KG1 (cell line): ENCODE data around the gene SVOPL.
A peak's percentile ranks its signal among the peaks of the same experiment; 100 is the strongest.

Experiments used
- DNase-seq: peaks from one replicate; lab custom pipeline; 2025; lab: John Stamatoyannopoulos, UW

Gene SVOPL

GRCh38 chr7:138661069-138661635, 40.0 kb downstream of the SVOPL start:
- DNase-seq: no peak

DNA sequence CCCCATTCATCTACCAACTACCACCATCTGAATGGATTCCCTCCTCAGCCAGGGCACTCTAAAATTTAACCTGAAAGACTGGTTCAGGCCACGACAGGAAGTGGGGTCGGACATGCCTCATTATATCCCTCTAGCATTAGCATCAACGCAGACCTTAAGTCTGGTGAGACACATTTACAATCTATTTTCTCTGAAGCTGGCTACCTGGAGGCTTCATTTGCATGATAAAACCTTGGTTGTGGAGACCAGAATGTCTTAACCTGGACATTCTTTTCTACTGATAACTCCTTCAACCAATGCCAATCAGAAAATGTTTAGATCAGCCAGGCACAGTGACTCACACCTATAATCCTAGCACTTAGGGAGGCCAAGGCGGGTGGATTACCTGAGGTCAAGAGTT, 42.3 kb downstream of the SVOPL start:
- no peak for DNase-seq

GRCh38 chr7:138657854-138658386, 43.2 kb downstream of the SVOPL start:
- DNase-seq: no peak

GRCh38 chr7:138656952-138657351, 44.2 kb downstream of the SVOPL start:
- no peak for DNase-seq

GRCh38 chr7:138654616-138655015, 46.5 kb downstream of the SVOPL start:
- DNase-seq: no peak

DNA sequence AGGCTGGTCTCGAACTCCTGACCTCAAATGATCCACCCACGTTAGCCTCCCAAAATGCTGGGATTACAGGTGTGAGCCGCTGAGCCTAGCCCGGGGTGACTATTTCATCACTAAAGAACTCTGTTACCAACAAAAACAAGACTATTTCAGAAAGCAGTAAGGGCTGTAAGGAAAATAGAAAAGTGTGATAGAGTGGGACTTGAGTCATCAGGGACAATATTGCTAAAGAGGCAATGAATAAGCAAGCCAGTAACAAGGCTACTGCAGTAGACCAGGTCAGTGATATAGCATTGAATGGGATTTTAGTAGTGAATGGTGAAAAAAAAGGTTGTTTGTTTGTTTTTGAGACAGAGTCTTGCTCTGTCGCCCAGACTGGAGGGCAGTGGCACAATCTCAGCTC, 51.7 kb downstream of the SVOPL start:
- DNase-seq: no peak

DNA sequence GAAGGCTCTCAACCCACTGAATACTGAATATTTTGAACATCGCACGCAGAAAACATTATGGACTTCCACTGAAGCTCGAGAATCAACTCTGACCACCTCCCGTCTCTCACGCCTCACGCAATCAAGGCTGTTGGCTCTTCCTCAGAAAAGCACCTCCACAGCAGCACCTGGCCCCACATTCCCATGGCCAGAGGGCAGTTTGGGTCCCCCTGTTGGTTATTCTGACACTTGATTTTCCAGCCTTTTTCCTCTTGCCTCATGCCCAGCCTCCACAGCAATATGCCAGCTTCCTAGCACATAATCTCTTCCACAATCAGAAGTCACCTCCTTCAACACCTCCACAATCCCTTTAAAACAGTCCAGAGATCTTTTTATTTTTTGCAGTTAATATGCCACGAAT, 55.9 kb downstream of the SVOPL start:
- DNase-seq: no peak

DNA sequence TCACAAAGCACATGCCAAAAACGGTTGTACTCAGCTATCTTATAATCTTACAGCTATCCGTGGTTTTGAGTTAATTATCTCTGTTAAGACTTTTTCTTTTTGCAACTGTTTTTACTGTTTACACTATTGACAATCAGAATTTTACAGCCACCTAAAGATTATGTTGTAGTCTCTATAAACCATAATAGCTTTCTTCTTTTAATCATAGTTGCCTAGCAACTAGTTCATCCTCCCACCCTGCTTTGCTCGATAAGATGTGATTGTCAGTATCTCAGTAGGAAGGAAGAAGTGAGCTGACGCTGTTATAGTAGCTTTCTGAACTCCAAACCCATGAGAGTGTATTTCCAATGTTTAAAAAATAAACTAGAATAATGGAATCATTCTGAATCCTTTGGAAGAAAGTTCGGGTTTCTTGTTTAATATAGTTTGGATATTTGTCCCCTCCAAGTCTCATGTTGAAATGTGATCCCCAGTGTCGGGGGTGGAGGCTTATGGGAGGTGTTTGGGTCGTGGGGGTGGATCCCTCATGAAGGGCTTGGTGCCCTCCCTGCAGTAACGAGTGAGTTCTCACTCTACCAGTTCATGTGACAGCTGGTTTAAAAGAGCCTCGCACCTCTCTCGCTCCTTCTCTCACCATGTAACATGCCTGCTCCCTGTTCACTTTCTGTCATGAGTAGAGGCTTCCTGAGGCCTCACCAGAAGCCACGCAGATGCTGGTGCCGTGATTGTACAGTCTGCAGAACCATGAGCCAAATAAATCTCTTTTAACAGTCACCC, 68.1 kb downstream of the SVOPL start:
- no peak for DNase-seq

DNA sequence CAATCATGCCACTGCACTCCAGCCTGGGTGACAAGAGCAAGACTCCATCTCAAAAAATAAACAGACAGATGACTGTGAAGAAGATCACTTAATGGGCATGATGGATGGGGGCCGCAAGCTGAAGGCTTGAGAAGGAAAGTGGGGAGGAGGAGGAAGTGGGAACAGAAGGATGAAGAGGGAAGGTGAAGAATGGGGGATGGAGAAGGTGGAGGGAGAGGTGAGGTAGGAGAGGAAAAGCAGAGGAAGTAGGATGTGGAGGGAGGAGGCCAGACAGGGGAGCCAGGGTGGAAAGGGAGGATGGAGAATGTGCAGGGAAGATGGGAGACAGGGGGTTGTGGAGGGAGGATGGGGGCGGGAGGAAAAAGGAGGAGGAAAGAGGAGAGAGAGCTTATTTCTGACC, 68.8 kb downstream of the SVOPL start:
- DNase-seq: no peak

GRCh38 chr7:138630059-138630610, 71.0 kb downstream of the SVOPL start:
- DNase-seq: no peak

DNA sequence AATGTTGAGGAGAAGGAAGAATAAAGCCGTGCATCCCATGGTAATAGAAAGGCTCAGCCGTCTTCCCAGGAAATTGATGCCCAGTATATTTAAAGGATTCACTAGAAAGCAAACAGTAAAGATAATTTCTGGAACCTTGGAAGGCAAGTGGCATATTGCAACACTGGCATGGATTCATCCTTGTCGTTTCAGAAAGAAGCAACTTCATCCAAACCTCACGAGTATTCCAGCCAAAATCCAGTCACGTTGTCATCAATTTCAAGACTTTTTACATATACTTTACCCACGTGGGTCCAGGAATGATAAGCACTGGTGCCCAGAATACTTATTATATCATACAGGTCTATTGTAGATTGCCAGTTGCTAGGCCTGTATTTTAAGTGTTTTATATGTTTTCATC, 73.8 kb downstream of the SVOPL start:
- no peak for DNase-seq

GRCh38 chr7:138626846-138627245, 74.3 kb downstream of the SVOPL start:
- no peak for DNase-seq

DNA sequence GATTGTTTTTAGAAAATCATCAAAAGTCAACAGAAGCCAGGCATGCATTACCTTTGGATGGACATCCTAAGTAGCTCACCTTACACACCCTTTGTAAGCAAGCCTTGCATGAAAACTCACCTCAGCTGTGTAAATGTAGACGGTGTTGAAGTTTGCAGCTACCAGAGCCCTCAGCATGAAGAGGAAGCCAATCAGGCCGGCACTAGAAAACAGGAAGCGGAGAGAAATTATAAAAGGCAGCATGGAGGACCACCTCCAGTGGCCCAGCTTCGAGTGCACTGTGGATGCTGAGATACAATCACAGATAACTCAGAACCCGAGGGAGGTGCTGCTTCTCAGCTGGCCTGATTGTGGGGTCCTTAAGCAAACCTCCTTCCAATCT, 75.3 kb downstream of the SVOPL start:
- DNase-seq: peak; percentile 14

- peak; percentile 17 for DNase-seq
These were observed 75.9 kb downstream of the SVOPL start for GRCh38 chr7:138625084-138625848.

- DNase-seq: no peak
These were observed 78.3 kb downstream of the SVOPL start for GRCh38 chr7:138622841-138623240.

DNA sequence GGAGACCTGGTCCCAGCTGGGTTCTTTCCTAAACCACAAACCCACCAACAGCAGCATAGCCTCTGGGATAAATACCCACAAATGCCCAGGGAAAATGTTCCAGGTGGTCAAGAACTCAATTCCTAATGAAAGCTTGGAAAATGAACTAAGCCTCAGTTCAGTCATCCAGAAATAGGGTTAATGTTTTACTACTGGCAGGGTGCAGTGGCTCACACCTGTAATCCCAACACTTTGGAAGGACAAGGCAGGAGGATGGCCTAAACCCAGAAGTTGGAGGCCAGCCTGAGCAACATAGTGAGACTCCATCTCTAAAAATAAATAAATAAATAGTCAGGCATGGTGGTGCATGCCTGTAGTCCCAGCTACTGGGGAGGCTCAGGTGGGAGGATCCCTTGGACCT, 82.2 kb downstream of the SVOPL start:
- no peak for DNase-seq

DNA sequence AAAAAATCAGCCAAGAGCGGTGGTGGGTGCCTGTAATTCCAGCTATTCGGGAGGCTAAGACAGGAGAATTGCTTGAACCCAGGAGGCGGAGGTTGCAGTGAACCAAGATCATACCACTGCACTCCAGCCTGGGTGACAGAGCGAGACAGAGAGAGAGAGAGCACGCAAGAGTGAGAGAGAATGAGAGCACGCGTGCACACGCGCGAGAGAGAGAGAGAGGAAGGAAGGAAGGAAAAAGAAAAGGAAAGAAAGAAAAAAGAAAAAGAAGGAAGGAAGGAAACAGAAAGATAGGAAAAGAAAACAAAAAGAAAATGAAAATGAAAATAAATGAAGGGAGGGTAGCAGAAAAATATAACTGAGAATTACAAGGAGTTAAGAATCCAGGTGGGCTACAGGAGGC, 82.7 kb downstream of the SVOPL start:
- no peak for DNase-seq

GRCh38 chr7:138616085-138616484, 85.1 kb downstream of the SVOPL start:
- DNase-seq: no peak

DNA sequence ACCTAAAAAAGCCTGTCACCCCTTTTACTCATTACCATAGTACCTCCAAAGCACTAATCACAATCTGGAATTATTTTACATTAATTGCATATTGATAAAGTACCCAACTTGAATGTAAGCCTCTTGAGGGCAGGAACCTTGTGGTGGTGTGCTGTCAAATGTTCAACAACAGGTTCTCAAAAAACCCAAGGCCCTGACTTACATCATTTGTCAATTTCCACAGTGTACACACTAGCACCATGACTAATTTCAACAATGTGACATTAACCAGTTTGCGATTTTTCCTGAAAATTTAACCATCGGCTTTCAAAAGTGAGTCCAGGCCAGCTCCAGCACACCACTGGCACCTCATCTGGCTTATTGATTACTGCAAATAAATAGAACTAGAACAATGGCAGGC, 87.5 kb downstream of the SVOPL start:
- DNase-seq: no peak

GRCh38 chr7:138610671-138611170, 90.4 kb downstream of the SVOPL start:
- no peak for DNase-seq

DNA sequence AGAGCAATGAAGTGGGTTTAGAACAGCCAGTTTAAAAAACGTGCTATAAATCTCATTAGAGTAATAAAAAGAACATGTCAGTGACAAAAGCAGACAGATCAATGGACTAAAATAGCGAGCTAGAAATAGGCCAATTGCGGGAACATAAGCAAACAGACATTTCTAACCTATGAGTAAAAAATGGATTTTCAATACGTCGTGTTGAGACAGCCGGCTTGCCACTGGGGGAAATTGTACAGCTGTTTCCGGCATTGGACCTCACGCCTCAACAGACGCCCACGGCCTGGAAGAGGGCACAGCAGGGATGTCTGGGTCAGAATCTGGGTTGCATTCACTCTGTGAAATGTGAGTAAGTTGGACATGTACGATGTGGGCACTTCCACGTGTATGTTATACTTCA, 92.9 kb downstream of the SVOPL start:
- DNase-seq: no peak
